Dedifferentiated amniotic fluid mesenchymal stem cell (primary cell): ENCODE data around the gene CIB2.
A peak's percentile ranks its signal among the peaks of the same experiment; 100 is the strongest.

Source experiments
- DNase-seq: peaks from one replicate; pipeline ENCODE4 v3.0.0-alpha.2; 2016; ENCODE audit errors: extremely low spot score

Gene CIB2

GRCh38 chr15:78149068-78149804 lies 18.0 kb upstream of the CIB2 start, which contains the start of gene IDH3A:
Gene IDH3A, plus strand, starts transcription at chr15:78149362. Its CDS starts 42 bp downstream, at chr15:78149404.
- peak; percentile 97 for DNase-seq

DNA sequence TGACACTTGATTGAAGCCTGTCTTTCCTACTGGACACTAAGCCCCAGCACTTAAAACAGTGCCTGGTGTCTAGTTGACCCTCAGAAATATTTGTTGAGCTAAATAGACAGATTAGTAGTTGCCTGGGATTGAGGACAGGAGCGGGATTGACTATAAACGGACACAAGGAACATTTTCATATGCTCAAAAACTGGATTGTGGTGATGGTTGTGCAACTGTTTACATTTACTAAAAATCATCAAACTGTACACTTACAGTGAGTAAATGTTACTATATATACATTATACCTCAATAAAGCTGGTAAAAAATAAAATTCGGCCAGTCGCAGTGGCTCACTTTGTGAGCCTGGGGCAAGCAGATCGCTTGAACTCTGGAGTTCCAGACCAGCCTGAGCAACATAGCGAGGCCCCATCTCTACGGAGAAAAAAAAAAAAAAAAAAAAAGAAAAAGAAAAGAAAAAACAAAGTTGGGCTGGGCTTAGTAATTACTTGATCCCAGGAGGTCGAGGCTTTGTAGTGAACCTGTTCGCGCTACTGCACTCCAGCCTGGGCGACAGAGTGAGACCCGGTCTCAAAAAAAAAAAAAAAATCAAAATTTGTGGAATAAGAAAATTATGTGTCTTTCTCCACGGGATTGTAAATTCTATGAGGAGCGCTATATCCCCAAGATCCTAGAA lies 17.3 kb upstream of the CIB2 start:
- DNase-seq = no peak

DNA sequence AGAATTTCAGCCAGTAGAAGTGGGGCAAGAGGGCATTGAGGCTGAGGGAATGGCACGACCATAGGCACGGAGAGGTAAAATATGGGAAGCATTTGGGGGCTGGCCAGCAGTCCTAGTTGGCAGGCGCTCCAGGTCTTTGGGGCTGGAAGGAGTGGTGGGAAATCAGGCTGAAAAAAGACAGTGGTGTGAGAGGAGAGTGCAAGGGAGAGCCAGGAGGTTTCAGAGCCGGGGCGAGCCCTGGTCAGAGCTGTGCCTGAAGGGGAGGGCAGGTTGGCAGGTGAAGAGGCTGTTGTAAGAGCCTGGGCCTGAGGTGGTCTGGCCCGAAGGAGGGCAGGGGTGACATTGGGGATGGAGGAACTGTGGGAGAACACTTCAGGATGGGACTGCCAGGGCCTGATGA lies 16.3 kb upstream of the CIB2 start:
- DNase-seq = no peak

DNA sequence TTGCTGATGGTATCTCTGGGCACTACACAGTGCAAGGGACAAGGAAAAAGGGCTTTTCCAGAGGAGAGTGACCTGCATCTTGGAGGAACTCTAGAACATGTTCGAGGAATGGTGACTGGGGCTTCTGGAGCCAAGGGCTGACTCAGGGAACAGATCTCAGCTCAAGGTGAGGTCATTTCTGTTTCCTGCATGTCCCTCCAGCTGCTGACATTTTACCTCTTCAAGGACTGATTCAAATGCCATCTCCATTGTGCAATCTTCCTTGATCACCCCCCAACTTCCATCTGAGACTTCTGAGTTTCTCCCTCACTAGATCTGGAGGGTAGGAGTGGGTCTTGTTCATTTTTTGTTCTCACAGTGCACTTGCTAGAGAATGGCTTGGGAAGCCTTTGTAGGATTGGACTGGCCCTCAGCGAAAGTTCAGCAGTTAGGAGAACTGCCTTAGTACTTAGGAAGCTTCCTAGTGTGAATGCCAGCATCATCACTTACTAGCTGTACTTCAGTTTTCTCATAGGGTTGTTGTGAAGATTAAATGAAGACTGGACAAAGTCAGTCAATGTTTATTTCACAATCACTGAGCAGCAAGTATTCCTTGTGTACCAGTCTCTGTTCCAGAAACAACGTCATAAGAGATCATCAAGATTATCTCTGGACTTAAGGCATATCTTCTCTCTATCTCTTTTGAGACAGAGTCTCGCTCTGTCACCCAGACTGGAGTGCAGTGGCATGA lies 15.3 kb upstream of the CIB2 start:
- DNase-seq = no peak

DNA sequence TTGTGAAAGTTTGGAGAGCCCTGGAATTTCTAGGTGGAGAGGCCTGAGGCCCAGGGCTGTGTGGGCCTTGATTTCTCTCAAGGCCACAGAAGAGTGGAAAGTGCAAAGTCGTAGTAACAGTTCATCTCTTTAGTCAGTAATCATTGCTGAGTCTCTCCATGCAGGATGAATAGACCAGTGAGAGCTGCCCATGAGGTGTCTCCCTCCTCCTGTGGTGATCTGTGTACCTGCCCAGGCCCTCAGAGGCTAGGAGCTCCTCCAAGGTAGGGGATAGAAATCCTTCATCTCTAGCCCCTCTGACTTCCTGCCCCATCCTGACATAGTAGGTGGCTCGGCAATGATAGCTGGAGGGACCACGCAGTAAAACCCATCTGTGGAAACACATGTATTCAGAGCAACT lies 11.1 kb upstream of the CIB2 start:
- no peak for DNase-seq

- no peak for DNase-seq
Measured at GRCh38 chr15:78140292-78140691, 9.0 kb upstream of the CIB2 start.

GRCh38 chr15:78139578-78139977 lies 8.3 kb upstream of the CIB2 start:
- DNase-seq = no peak

DNA sequence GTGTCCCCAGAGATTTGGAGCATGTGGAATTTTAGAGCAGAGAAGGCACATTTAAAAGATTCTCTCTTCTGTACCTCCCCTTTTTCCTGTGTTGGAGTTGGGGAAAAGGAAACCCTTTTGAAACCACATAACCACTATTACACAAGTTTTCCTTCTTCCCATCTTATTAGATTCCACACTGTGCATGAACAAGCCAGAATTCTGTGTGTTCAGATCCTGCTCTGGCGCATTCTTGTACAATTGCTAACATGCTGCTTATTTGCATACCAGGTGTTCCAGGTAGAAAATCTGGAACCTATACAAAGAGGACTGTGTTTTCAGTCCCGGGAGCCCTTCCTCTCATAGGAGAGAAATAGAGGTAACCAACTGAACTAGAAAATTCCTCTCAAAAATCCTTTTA lies 2.6 kb upstream of the CIB2 start:
- no peak for DNase-seq

GRCh38 chr15:78130466-78131294 lies 565 bp downstream of the CIB2 start:
- no peak for DNase-seq

GRCh38 chr15:78129751-78130287 lies 1.4 kb downstream of the CIB2 start:
- no peak for DNase-seq

DNA sequence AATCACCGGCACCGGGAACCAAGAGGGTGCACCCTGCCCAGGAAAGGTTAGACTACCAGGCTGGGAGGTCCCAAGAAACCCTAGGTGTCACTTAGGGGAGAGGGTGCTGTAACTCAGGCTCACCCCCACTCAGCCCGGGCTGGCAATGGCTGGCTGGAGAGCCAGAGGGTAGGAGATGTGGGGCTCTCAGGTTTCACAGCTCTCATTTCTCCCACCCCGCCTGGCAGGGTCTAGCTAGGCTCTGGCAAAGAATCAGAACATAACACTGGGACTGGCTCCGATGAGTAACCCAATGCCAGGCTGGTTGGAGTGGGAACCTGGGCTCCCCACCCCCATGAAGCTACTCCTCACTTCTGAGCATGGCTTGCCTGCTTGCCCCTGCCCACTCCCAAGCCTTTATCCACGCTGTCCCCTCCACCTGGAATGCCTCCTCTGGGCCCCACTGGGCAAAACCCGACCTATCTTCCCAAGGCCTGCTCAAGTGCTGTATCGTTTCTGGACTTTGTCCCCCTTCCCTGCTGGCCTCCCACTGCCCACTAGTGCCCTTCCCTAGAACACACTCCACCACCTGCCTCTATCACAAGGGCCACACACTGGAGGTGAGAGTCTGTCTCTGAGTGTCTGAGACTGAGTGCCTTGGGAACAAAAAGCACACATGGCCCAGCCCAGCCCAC lies 2.0 kb downstream of the CIB2 start:
- DNase-seq = no peak

- no peak for DNase-seq
Measured at GRCh38 chr15:78127882-78128281, 3.4 kb downstream of the CIB2 start.

GRCh38 chr15:78125267-78125666 lies 6.0 kb downstream of the CIB2 start:
- DNase-seq = no peak

GRCh38 chr15:78120523-78120922 lies 10.7 kb downstream of the CIB2 start:
- no peak for DNase-seq

DNA sequence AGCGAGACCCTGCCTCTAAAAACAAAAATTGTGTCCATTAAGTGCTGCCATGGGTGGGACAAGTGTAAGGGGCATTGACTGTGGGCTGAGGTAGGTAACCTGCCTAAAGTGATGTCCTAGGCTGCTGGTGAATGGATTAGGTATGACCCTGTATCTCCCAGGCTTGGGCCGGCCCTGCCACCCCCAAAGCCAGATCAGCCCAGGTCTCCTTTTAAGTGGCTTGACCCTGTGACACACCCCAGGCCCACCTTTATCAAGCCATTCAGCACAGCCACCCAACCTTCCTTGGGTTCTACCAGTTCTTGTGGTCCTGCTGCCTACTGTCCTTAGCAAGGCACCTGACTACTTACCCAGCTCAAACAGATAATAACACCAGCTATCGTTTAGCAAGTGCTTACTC lies 18.7 kb downstream of the CIB2 start:
- no peak for DNase-seq

DNA sequence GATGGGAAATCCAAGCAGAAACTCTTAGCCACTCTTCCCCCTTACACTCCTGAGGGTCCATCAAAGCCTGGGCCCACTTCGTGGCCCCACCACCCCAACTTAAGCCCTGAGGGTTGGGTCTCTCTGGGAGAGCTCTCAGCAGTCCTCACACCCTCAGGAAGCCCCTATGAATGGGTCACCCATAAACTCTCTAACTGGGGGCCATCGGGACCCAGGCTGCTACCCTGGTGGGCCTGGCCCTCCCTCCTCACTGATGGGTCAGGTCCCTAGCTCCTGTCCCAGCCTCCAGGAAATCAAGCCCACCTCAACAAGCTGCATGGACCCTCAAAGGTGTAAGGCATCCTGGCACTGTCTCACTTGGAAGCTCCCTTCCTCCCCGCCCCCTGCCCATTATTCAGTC lies 19.5 kb downstream of the CIB2 start:
- no peak for DNase-seq

GRCh38 chr15:78110916-78111475 lies 20.2 kb downstream of the CIB2 start:
- DNase-seq = no peak

DNA sequence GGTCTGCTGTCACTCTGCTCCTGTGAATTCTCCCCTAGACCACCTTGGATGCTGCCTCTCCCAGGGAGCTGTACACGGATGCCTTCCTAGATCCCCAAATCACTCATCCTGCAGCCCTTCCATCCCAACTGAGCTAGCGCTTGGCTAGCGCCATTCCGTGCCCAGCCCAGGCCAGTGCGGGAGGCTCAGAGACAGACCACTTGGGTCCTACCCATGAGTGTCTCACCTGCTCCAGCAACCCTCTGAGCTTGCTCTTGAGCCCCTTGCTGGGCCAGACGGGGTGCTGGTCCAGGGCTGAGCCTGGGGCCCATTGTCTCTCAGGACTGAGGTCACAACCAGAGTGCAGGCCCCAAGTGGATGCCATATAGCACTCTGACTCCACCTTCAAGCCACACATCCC lies 21.1 kb downstream of the CIB2 start:
- no peak for DNase-seq

- DNase-seq = no peak
Measured at GRCh38 chr15:78109156-78109555, 22.1 kb downstream of the CIB2 start.

- DNase-seq = peak; percentile 80
Measured at GRCh38 chr15:78108300-78109084, 22.8 kb downstream of the CIB2 start.
